ENCODE results near the gene FXYD4. TPM values are rescaled to one million over a fixed set of nuclear protein-coding genes. Genes with fewer than 3 reads are reported as not detected.
"Not testable (repeated sequence)": the region's sequence is repeated elsewhere in the genome, so short reads cannot be mapped to it uniquely, and the experiment has no call there.

Gene FXYD4
- total RNA-seq, result not detected

- Mint-ChIP-seq H3K36me3 (ENCODE audit: low read depth) (no peaks in the 10 kb centered on the region), H3K9me3 (no peaks in the 10 kb centered on the region), H3K27ac (no peak within 1 kb of the TSS), H3K4me1 (peaks cover 11% of the 10 kb centered on the region), H3K4me3 (no peak within 1 kb of the TSS), H3K27me3 (no peaks in the 10 kb centered on the region)
- ChIA-PET POLR2A (no interaction called here), CTCF (no interaction called here)
- no peak for DNase-seq
Measured at GRCh38 chr10:43371418-43371817, at the start of gene FXYD4. FXYD4 (plus strand) TSS chr10:43371636; CDS start chr10:43373747, 2,111 bp downstream.

- CTCF ChIA-PET, result interaction anchor here (1.5 kb wide), 1 partner anchor 57 kb away, joined by 3 read pairs; no protein-coding TSS in a partner anchor
- Mint-ChIP-seq H3K27ac (no peak overlapping the region), H3K36me3 (ENCODE audit: low read depth) (peaks cover 2% of the 10 kb centered on the region)
Measured at GRCh38 chr10:43322331-43322730, 49.1 kb upstream of the FXYD4 start.

GRCh38 chr10:43322769-43323168 lies 48.7 kb upstream of the FXYD4 start:
- peaks cover 29% of the 10 kb centered on the region for H3K4me1 Mint-ChIP-seq
- peaks cover 2% of the 10 kb centered on the region for H3K36me3 Mint-ChIP-seq (ENCODE audit: low read depth)
- peak overlapping the region; percentile 58 for H3K27ac Mint-ChIP-seq
- DNase-seq, result peak; percentile 84
- H3K4me3 Mint-ChIP-seq, result no peak overlapping the region
- no peaks in the 10 kb centered on the region for H3K9me3 Mint-ChIP-seq
- H3K27me3 Mint-ChIP-seq, result peaks cover 12% of the 10 kb centered on the region
- ChIA-PET POLR2A (interaction anchor here (0.6 kb wide), 1 partner anchor 41 kb away, joined by 3 read pairs; no protein-coding TSS in a partner anchor), CTCF (interaction anchor here (1.5 to 2.0 kb wide), 2 partner anchors 30 to 58 kb away, joined by 3 to 9 read pairs; no protein-coding TSS in a partner anchor)

More at GRCh38 chr10:43322331-43322730, 49.1 kb upstream of the FXYD4 start:
- Mint-ChIP-seq H3K27me3 (peaks cover 9% of the 10 kb centered on the region), H3K4me1 (peaks cover 32% of the 10 kb centered on the region), H3K9me3 (no peaks in the 10 kb centered on the region), H3K4me3 (no peak overlapping the region)
- POLR2A ChIA-PET, result no interaction called here
- no peak for DNase-seq

- peak overlapping the region; percentile 58 for H3K27ac Mint-ChIP-seq
- H3K9me3 Mint-ChIP-seq, result no peaks in the 10 kb centered on the region
- no peak for DNase-seq
- no peak overlapping the region for H3K4me3 Mint-ChIP-seq
- POLR2A ChIA-PET, result interaction anchor here (0.6 kb wide), 1 partner anchor 41 kb away, joined by 3 read pairs; no protein-coding TSS in a partner anchor
- H3K36me3 Mint-ChIP-seq (ENCODE audit: low read depth), result peaks cover 2% of the 10 kb centered on the region
- H3K27me3 Mint-ChIP-seq, result peaks cover 12% of the 10 kb centered on the region
- H3K4me1 Mint-ChIP-seq, result peaks cover 28% of the 10 kb centered on the region
- CTCF ChIA-PET, result interaction anchor here (0.8 to 2.0 kb wide), 2 partner anchors 13 to 30 kb away, joined by 3 to 9 read pairs; no protein-coding TSS in a partner anchor
Measured at GRCh38 chr10:43323245-43323644, 48.2 kb upstream of the FXYD4 start.

GRCh38 chr10:43324876-43325275 lies 46.6 kb upstream of the FXYD4 start:
- H3K4me1 Mint-ChIP-seq, result peaks cover 23% of the 10 kb centered on the region

GRCh38 chr10:43327171-43327570 lies 44.3 kb upstream of the FXYD4 start:
- DNase-seq, result no peak
- no peak overlapping the region for H3K27ac Mint-ChIP-seq
- peaks cover 24% of the 10 kb centered on the region for H3K4me1 Mint-ChIP-seq
- no peak overlapping the region for H3K4me3 Mint-ChIP-seq
- ChIA-PET POLR2A (no interaction called here), CTCF (interaction anchor here (1.0 to 1.1 kb wide), 3 partner anchors 19 to 39 kb away, joined by 3 to 6 read pairs (median 4); no protein-coding TSS in a partner anchor)
- peaks cover 3% of the 10 kb centered on the region for H3K27me3 Mint-ChIP-seq
- peaks cover 7% of the 10 kb centered on the region for H3K36me3 Mint-ChIP-seq (ENCODE audit: low read depth)
- H3K9me3 Mint-ChIP-seq, result no peaks in the 10 kb centered on the region

More at GRCh38 chr10:43324876-43325275, 46.6 kb upstream of the FXYD4 start:
- DNase-seq, result no peak
- H3K36me3 Mint-ChIP-seq (ENCODE audit: low read depth), result peaks cover 2% of the 10 kb centered on the region
- H3K9me3 Mint-ChIP-seq, result no peaks in the 10 kb centered on the region
- peaks cover 12% of the 10 kb centered on the region for H3K27me3 Mint-ChIP-seq
- H3K4me3 Mint-ChIP-seq, result no peak overlapping the region
- no peak overlapping the region for H3K27ac Mint-ChIP-seq
- POLR2A ChIA-PET, result no interaction called here
- CTCF ChIA-PET, result interaction anchor here (0.6 to 2.0 kb wide), 5 partner anchors 13 to 119 kb away, joined by 3 to 9 read pairs (median 3); no protein-coding TSS in a partner anchor

GRCh38 chr10:43327986-43328385 lies 43.5 kb upstream of the FXYD4 start:
- Mint-ChIP-seq H3K36me3 (ENCODE audit: low read depth) (peaks cover 7% of the 10 kb centered on the region), H3K4me1 (peaks cover 23% of the 10 kb centered on the region), H3K27me3 (peaks cover 3% of the 10 kb centered on the region), H3K9me3 (no peaks in the 10 kb centered on the region), H3K27ac (no peak overlapping the region), H3K4me3 (no peak overlapping the region)
- ChIA-PET POLR2A (no interaction called here), CTCF (interaction anchor here (0.9 to 1.1 kb wide), 3 partner anchors 24 to 70 kb away, joined by 3 to 6 read pairs (median 3); no protein-coding TSS in a partner anchor)
- no peak for DNase-seq

- H3K27me3 Mint-ChIP-seq; DNase-seq; H3K9me3 Mint-ChIP-seq; H3K4me3 Mint-ChIP-seq; H3K27ac Mint-ChIP-seq; POLR2A ChIA-PET; H3K36me3 Mint-ChIP-seq (ENCODE audit: low read depth): not testable (repeated sequence)
- peaks cover 24% of the 10 kb centered on the region for H3K4me1 Mint-ChIP-seq
- CTCF ChIA-PET, result interaction anchor here (1.1 kb wide), 1 partner anchor 70 kb away, joined by 3 read pairs; no protein-coding TSS in a partner anchor
Measured at GRCh38 chr10:43328810-43329209, 42.6 kb upstream of the FXYD4 start.

GRCh38 chr10:43329246-43329885 lies 42.1 kb upstream of the FXYD4 start:
- DNase-seq; H3K9me3 Mint-ChIP-seq; H3K27me3 Mint-ChIP-seq; H3K27ac Mint-ChIP-seq; H3K36me3 Mint-ChIP-seq (ENCODE audit: low read depth); H3K4me3 Mint-ChIP-seq; CTCF ChIA-PET; POLR2A ChIA-PET: not testable (repeated sequence)
- H3K4me1 Mint-ChIP-seq, result peaks cover 25% of the 10 kb centered on the region

- H3K36me3 Mint-ChIP-seq (ENCODE audit: low read depth); H3K27ac Mint-ChIP-seq; H3K9me3 Mint-ChIP-seq; DNase-seq; H3K27me3 Mint-ChIP-seq; H3K4me3 Mint-ChIP-seq; POLR2A ChIA-PET; CTCF ChIA-PET: not testable (repeated sequence)
- H3K4me1 Mint-ChIP-seq, result peaks cover 24% of the 10 kb centered on the region
Measured at GRCh38 chr10:43330049-43330823, 41.2 kb upstream of the FXYD4 start.

GRCh38 chr10:43330824-43331127 lies 40.7 kb upstream of the FXYD4 start:
- H3K4me3 Mint-ChIP-seq; H3K27ac Mint-ChIP-seq; H3K9me3 Mint-ChIP-seq; H3K27me3 Mint-ChIP-seq; DNase-seq; H3K36me3 Mint-ChIP-seq (ENCODE audit: low read depth); POLR2A ChIA-PET: not testable (repeated sequence)
- CTCF ChIA-PET, result interaction anchor here (0.7 kb wide), 1 partner anchor 75 kb away, joined by 3 read pairs; no protein-coding TSS in a partner anchor
- peaks cover 25% of the 10 kb centered on the region for H3K4me1 Mint-ChIP-seq

- POLR2A ChIA-PET, result no interaction called here
- no peaks in the 10 kb centered on the region for H3K9me3 Mint-ChIP-seq
- H3K27ac Mint-ChIP-seq, result peak overlapping the region; percentile 61
- peaks cover 2% of the 10 kb centered on the region for H3K27me3 Mint-ChIP-seq
- peaks cover 7% of the 10 kb centered on the region for H3K36me3 Mint-ChIP-seq (ENCODE audit: low read depth)
- CTCF ChIA-PET, result interaction anchor here (1.0 to 1.2 kb wide), 2 partner anchors 14 to 15 kb away, joined by 3 to 4 read pairs; no protein-coding TSS in a partner anchor
- no peak overlapping the region for H3K4me3 Mint-ChIP-seq
- peaks cover 35% of the 10 kb centered on the region for H3K4me1 Mint-ChIP-seq
- no peak for DNase-seq
Measured at GRCh38 chr10:43333653-43334052, 37.8 kb upstream of the FXYD4 start.

- Mint-ChIP-seq H3K27me3 (peaks cover 10% of the 10 kb centered on the region), H3K9me3 (no peaks in the 10 kb centered on the region), H3K36me3 (ENCODE audit: low read depth) (peaks cover 7% of the 10 kb centered on the region), H3K4me3 (no peak overlapping the region), H3K4me1 (peaks cover 48% of the 10 kb centered on the region), H3K27ac (no peak overlapping the region)
- POLR2A ChIA-PET, result no interaction called here
- CTCF ChIA-PET, result interaction anchor here (0.6 kb wide), 1 partner anchor 13 kb away, joined by 3 read pairs; no protein-coding TSS in a partner anchor
- DNase-seq, result no peak
Measured at GRCh38 chr10:43336061-43336460, 35.4 kb upstream of the FXYD4 start.

All from activated CD4-positive, alpha-beta T cell treated with anti-CD3 and anti-CD28 coated beads, Interleukin-2, amount 10 ng/mL, durations not matched to agents 7 days and 5 days (primary cell).